LNCaP clone FGC (cell line): ENCODE data around the gene KANTR.

ENCODE experiments used
- DNase-seq: peaks from one replicate; pipeline ENCODE4 v3.0.0-alpha.2; 2011; ENCODE audit warnings: low read depth
- H3K4me3 ChIP-seq: 2 replicates; pipeline ENCODE4 v1.5.1; 2011; ENCODE audit warnings: mild to moderate bottlenecking, low read depth, low read length, control low read depth
- TF ChIP-seq, protein P1 (sequence below): IDR thresholded peaks from 2 replicates; pipeline ENCODE4 v1.5.1; 2012; ENCODE audit warnings: mild to moderate bottlenecking; ENCODE audit not compliant: control insufficient read depth, insufficient read depth; ENCODE audit errors: extremely low read depth

The KANTR gene

DNA sequence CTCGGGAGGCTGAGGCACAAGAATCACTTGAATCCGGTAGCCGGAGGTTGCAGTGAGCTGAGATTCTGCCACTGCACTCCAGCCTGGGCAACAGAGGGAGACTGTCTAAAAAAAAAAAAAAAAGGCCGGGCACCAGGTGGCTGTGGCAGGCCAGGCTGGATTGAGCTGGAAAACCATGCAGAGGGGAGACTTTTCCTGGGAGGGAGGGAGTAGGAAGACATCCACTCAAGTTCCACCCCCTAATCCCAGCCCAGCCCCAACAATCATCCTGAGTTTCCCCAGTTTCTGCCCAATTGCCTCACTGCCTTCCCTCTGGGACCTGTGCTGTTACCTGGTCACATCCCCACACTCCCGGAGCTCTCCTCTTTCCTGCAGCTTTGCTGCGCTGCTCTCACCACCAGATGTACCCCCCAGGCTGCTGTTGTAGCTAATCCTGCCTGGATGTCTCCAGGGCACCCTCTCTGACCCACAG is 20.8 kb upstream of the KANTR start:
- no peak for DNase-seq
- H3K4me3 ChIP-seq: no peak overlapping the region

GRCh38 chrX:53075011-53075410 is 18.9 kb upstream of the KANTR start:
- H3K4me3 ChIP-seq: no peak overlapping the region
- DNase-seq: no peak
- TF ChIP-seq, protein P1, sequence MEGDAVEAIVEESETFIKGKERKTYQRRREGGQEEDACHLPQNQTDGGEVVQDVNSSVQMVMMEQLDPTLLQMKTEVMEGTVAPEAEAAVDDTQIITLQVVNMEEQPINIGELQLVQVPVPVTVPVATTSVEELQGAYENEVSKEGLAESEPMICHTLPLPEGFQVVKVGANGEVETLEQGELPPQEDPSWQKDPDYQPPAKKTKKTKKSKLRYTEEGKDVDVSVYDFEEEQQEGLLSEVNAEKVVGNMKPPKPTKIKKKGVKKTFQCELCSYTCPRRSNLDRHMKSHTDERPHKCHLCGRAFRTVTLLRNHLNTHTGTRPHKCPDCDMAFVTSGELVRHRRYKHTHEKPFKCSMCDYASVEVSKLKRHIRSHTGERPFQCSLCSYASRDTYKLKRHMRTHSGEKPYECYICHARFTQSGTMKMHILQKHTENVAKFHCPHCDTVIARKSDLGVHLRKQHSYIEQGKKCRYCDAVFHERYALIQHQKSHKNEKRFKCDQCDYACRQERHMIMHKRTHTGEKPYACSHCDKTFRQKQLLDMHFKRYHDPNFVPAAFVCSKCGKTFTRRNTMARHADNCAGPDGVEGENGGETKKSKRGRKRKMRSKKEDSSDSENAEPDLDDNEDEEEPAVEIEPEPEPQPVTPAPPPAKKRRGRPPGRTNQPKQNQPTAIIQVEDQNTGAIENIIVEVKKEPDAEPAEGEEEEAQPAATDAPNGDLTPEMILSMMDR: no peak

More for the DNA sequence above, 20.8 kb upstream of the KANTR start:
- TF ChIP-seq, protein P1: no peak

DNA sequence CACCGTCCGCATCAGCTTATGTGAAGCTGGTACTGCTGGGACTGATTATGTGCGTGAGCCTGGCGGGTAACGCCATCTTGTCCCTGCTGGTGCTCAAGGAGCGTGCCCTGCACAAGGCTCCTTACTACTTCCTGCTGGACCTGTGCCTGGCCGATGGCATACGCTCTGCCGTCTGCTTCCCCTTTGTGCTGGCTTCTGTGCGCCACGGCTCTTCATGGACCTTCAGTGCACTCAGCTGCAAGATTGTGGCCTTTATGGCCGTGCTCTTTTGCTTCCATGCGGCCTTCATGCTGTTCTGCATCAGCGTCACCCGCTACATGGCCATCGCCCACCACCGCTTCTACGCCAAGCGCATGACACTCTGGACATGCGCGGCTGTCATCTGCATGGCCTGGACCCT is 17.3 kb upstream of the KANTR start:
- H3K4me3 ChIP-seq: no peak overlapping the region
- no peak for DNase-seq
- TF ChIP-seq, protein P1: no peak

DNA sequence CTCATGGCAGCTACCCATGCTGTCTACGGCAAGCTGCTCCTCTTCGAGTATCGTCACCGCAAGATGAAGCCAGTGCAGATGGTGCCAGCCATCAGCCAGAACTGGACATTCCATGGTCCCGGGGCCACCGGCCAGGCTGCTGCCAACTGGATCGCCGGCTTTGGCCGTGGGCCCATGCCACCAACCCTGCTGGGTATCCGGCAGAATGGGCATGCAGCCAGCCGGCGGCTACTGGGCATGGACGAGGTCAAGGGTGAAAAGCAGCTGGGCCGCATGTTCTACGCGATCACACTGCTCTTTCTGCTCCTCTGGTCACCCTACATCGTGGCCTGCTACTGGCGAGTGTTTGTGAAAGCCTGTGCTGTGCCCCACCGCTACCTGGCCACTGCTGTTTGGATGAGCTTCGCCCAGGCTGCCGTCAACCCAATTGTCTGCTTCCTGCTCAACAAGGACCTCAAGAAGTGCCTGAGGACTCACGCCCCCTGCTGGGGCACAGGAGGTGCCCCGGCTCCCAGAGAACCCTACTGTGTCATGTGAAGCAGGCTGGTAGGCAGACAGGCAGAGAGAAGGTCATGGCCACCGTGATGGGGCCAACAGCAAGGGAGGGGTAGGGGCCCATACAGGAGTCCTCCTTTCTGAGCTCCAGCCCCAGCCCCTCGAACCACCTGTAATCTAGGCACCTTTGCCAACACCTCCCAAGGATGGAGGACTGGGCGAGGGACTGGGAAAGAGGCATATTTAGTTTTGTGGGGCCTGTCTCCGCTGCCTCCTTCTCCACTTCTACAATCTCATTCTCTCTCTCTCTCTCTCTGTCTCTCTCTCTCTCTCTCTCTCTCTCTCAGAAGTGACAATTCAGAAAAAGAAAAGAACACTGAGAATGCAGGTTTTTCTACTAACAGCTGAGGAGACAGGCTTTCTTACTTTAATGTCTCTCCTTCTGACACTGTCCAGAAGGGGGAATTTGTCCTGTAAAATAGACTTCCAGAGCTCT is 16.4 kb upstream of the KANTR start:
- no peak for DNase-seq
- TF ChIP-seq, protein P1: no peak
- H3K4me3 ChIP-seq: no peak overlapping the region

DNA sequence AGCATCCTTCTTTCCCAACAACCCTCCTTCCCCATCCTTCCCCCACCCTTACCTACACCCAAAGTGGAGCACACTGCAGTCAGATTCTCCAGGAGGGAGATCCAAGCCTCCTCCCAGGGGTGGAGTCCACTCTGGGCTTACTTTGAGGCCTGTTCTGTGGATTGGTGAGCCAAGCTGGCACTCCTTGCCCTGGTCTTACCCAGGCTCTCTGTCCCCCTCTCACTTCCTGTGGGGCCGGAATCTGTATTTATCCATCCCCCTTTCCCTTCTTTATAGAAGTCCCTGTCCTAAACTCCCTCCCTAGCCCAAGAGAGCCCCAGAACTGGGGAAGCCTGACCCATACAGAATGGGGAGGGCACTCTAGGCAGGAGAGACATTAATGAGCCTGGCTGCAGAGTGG is 15.0 kb upstream of the KANTR start:
- no peak for DNase-seq

GRCh38 chrX:53080628-53081580 is 13.0 kb upstream of the KANTR start:
- TF ChIP-seq, protein P1: no peak
- DNase-seq: no peak
- no peak overlapping the region for H3K4me3 ChIP-seq

More for the DNA sequence above, 15.0 kb upstream of the KANTR start:
- TF ChIP-seq, protein P1: no peak
- no peak overlapping the region for H3K4me3 ChIP-seq
